ENCODE data around the gene GMFB. TPM values are rescaled to one million over a fixed set of nuclear protein-coding genes. Genes with fewer than 3 reads are reported as not detected.

The GMFB gene
- total RNA-seq, 4 donors from 2014 or later = 24.1 to 44.3 (median 26.6) TPM

DNA sequence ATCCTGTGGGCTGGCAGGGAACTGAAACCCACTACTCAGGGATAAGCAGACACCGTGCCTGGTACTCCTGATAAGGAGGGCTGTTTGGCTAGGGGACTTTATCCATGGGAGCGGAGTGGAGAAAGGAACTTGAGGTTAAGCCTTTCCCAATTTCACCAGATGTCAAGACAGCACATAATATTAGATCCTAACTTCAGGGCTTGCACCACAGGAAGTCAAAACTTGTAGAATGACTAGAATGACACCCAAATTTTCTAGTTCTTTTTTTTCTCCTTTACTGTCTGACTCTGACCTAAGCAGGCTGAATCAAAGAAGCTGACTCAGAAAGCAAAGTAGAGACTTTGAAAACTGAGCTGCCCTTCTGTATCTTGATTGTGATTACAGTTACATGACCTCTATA is 13.8 kb upstream of the GMFB start:
- H3K4me3 ChIP-seq = no peak overlapping the region
- 74% methylated on average over 2 of the region's 2 CpGs for WGBS
- TF ChIP-seq EP300 (IDR thresholded peaks at IDR 0.05) = no peak
- no peak for TF ChIP-seq POLR2AphosphoS5 (IDR thresholded peaks at IDR 0.05)
- TF ChIP-seq, protein P1, sequence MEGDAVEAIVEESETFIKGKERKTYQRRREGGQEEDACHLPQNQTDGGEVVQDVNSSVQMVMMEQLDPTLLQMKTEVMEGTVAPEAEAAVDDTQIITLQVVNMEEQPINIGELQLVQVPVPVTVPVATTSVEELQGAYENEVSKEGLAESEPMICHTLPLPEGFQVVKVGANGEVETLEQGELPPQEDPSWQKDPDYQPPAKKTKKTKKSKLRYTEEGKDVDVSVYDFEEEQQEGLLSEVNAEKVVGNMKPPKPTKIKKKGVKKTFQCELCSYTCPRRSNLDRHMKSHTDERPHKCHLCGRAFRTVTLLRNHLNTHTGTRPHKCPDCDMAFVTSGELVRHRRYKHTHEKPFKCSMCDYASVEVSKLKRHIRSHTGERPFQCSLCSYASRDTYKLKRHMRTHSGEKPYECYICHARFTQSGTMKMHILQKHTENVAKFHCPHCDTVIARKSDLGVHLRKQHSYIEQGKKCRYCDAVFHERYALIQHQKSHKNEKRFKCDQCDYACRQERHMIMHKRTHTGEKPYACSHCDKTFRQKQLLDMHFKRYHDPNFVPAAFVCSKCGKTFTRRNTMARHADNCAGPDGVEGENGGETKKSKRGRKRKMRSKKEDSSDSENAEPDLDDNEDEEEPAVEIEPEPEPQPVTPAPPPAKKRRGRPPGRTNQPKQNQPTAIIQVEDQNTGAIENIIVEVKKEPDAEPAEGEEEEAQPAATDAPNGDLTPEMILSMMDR (IDR thresholded peaks at IDR 0.05) = no peak
- no peak for TF ChIP-seq POLR2A (IDR thresholded peaks at IDR 0.05)
- H3K9me3 ChIP-seq = no peaks in the 10 kb centered on the region
- no peak for DNase-seq (ENCODE audit: low spot score in 2 of 2)
- H3K27ac ChIP-seq = no peak overlapping the region
- no peaks in the 10 kb centered on the region for H3K36me3 ChIP-seq
- no peaks in the 10 kb centered on the region for H3K27me3 ChIP-seq
- H3K4me1 ChIP-seq = no peaks in the 10 kb centered on the region

DNA sequence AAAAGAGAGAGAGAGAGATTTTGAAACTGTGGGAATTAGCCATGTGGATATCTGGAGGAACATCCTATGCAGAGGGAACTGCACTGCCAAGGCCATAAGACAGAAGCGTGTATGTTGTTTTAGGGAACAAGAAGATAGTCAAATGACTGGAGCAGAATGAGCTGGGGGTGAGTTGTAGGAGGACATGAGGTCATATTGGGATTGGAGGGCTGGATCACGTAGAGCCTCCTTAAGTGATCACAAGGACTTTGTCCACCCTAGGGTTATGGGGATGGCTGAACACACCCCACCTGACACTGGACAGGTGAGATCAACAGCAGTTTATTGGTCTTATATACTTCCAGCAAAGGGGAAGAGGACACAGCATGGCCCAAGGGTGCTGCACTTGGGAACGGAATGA is 12.7 kb upstream of the GMFB start:
- no peaks in the 10 kb centered on the region for H3K4me1 ChIP-seq
- no peaks in the 10 kb centered on the region for H3K27me3 ChIP-seq
- no peak overlapping the region for H3K27ac ChIP-seq
- TF ChIP-seq POLR2AphosphoS5 (IDR thresholded peaks at IDR 0.05) (no peak), EP300 (IDR thresholded peaks at IDR 0.05) (no peak), POLR2A (IDR thresholded peaks at IDR 0.05) (no peak)
- TF ChIP-seq, protein P1 (IDR thresholded peaks at IDR 0.05) = no peak
- H3K9me3 ChIP-seq = no peaks in the 10 kb centered on the region
- 89% methylated on average over 3 of the region's 3 CpGs for WGBS
- no peak for DNase-seq (ENCODE audit: low spot score in 2 of 2)
- H3K36me3 ChIP-seq = no peaks in the 10 kb centered on the region
- H3K4me3 ChIP-seq = no peak overlapping the region

- no peak for DNase-seq (ENCODE audit: low spot score in 2 of 2)
- Histone ChIP-seq H3K4me3 (no peak overlapping the region), H3K27me3 (no peaks in the 10 kb centered on the region), H3K9me3 (no peaks in the 10 kb centered on the region), H3K27ac (no peak overlapping the region), H3K4me1 (no peaks in the 10 kb centered on the region), H3K36me3 (no peaks in the 10 kb centered on the region)
- WGBS = 87% methylated on average over 3 of the region's 3 CpGs
- TF ChIP-seq POLR2A (IDR thresholded peaks at IDR 0.05) (no peak), POLR2AphosphoS5 (IDR thresholded peaks at IDR 0.05) (no peak), EP300 (IDR thresholded peaks at IDR 0.05) (no peak)
- TF ChIP-seq, protein P1 (IDR thresholded peaks at IDR 0.05) = no peak
These were observed 12.0 kb upstream of the GMFB start for GRCh38 chr14:54500744-54501143.

DNA sequence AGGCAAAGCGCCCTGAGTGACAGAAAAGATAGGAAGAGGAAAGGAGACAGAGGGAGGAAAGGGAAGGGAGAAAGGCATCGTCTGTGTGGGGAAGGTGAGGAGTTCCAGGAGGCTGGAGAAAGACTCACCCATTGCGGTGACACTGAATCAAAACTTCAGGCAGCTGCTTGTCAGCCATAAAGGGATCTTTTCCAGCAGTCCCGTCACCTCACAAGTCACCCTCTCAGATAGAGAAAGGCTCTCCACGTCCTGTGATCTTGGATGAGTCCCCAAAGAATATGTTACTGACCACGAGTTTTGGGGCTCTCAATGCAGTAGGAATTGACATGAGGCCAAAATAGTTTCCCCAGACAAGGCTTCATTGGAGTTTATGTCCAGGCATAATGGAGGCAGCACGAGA is 9.8 kb upstream of the GMFB start:
- 77% methylated on average over 7 of the region's 7 CpGs for WGBS
- H3K27me3 ChIP-seq = no peaks in the 10 kb centered on the region
- H3K27ac ChIP-seq = no peak overlapping the region
- no peak for TF ChIP-seq POLR2AphosphoS5 (IDR thresholded peaks at IDR 0.05)
- no peak for TF ChIP-seq POLR2A (IDR thresholded peaks at IDR 0.05)
- no peak for TF ChIP-seq EP300 (IDR thresholded peaks at IDR 0.05)
- TF ChIP-seq, protein P1 (IDR thresholded peaks at IDR 0.05) = no peak
- H3K9me3 ChIP-seq = no peaks in the 10 kb centered on the region
- H3K4me3 ChIP-seq = no peak overlapping the region
- H3K36me3 ChIP-seq = no peaks in the 10 kb centered on the region
- H3K4me1 ChIP-seq = no peaks in the 10 kb centered on the region
- DNase-seq (ENCODE audit: low spot score in 2 of 2) = no peak

GRCh38 chr14:54498095-54498531 is 9.3 kb upstream of the GMFB start:
- TF ChIP-seq, protein P1 (IDR thresholded peaks at IDR 0.05) = no peak
- TF ChIP-seq EP300 (IDR thresholded peaks at IDR 0.05) (no peak), POLR2AphosphoS5 (IDR thresholded peaks at IDR 0.05) (no peak), POLR2A (IDR thresholded peaks at IDR 0.05) (no peak)
- H3K27me3 ChIP-seq = no peaks in the 10 kb centered on the region

More at GRCh38 chr14:54498095-54498531, 9.3 kb upstream of the GMFB start:
- no peaks in the 10 kb centered on the region for H3K4me1 ChIP-seq
- no peaks in the 10 kb centered on the region for H3K36me3 ChIP-seq
- H3K27ac ChIP-seq = no peak overlapping the region
- H3K4me3 ChIP-seq = no peak overlapping the region
- H3K9me3 ChIP-seq = no peaks in the 10 kb centered on the region
- no peak for DNase-seq (ENCODE audit: low spot score in 2 of 2)
- 76% methylated on average over 5 of the region's 5 CpGs for WGBS
